GM12801 (cell line): Measurements from ENCODE around the gene CHRNA3.

Experiments
- CTCF ChIP-seq: IDR thresholded peaks from one replicate; pipeline ENCODE4 v1.5.1; 2011; ENCODE audit warnings: control low read depth; ENCODE audit not compliant: insufficient read length; ENCODE audit errors: extremely low read depth

Gene CHRNA3

GRCh38 chr15:78565097-78565950 lies 55.5 kb downstream of the CHRNA3 start, which contains the start of gene CHRNA5:
Gene CHRNA5 (plus strand): TSS chr15:78565520. CDS start chr15:78565720, 200 bp downstream.
- TF ChIP-seq CTCF: no peak

GRCh38 chr15:78564743-78565096 lies 56.1 kb downstream of the CHRNA3 start:
- TF ChIP-seq CTCF: no peak

GRCh38 chr15:78563092-78563491 lies 57.7 kb downstream of the CHRNA3 start:
- TF ChIP-seq CTCF: no peak

- no peak for TF ChIP-seq CTCF
Observed at GRCh38 chr15:78561490-78561889, 59.3 kb downstream of the CHRNA3 start.

- TF ChIP-seq CTCF: no peak
Observed at GRCh38 chr15:78552597-78552996, 68.2 kb downstream of the CHRNA3 start.

- TF ChIP-seq CTCF: no peak
Observed at GRCh38 chr15:78551902-78552301, 68.9 kb downstream of the CHRNA3 start.

GRCh38 chr15:78550815-78551214 lies 70.0 kb downstream of the CHRNA3 start:
- TF ChIP-seq CTCF: no peak
